ENCODE results near the gene CAPNS1.

DNA sequence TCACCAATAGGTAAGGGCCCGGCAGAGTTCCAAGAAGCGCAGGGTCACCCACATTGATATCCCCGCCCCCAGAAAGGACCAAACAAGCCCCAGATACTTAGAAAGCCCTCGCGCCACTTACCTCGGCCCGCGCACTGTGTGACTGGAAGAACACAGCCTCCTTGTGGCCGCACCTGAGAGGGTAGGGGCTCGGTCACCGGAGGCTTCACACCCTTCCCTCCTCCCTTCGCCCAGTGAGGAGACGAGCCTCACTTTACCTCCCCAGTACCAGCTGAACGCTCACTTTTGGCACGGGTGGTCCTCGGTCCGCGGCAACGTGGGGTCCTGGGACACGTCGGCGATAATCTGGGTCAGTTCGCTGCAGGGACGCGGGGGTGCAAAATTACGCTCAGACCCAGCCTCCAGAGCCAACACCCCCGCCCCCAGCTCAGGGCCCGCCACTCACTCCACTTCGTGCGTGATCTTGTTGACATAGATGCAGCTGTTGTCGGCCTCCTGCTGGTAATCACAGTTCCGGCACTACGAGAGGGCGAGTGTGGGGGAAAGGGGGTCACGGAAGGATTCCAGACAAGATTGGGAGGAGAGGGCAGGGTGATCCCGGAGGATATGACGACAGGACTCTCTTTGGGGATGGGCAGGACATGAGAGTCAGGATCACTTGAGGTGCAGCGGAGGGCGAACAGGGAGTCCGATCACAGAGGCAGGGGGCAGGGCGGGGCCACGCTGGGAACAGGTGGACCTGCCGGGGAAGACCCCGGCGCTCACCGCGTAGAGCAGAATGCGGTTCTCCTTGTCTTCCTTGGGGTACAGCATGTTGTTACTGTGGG, 25.8 kb upstream of the CAPNS1 start:
- TF ChIP-seq, protein P1, sequence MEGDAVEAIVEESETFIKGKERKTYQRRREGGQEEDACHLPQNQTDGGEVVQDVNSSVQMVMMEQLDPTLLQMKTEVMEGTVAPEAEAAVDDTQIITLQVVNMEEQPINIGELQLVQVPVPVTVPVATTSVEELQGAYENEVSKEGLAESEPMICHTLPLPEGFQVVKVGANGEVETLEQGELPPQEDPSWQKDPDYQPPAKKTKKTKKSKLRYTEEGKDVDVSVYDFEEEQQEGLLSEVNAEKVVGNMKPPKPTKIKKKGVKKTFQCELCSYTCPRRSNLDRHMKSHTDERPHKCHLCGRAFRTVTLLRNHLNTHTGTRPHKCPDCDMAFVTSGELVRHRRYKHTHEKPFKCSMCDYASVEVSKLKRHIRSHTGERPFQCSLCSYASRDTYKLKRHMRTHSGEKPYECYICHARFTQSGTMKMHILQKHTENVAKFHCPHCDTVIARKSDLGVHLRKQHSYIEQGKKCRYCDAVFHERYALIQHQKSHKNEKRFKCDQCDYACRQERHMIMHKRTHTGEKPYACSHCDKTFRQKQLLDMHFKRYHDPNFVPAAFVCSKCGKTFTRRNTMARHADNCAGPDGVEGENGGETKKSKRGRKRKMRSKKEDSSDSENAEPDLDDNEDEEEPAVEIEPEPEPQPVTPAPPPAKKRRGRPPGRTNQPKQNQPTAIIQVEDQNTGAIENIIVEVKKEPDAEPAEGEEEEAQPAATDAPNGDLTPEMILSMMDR (IDR thresholded peaks at IDR 0.05; ENCODE audit: insufficient read depth, low read length, poor library complexity, severe bottlenecking): no peak
- no peak for TF ChIP-seq EZH2phosphoT487 (conservative IDR thresholded peaks at IDR 0.05; ENCODE audit: low read length)
